ENCODE results near the gene ADAMTS4.

ADAMTS4 gene

GRCh38 chr1:161220002-161220401 is 21.1 kb upstream of the ADAMTS4 start:
- no peak for DNase-seq (ENCODE audit: low read depth, low spot score)

GRCh38 chr1:161219078-161219892 is 20.4 kb upstream of the ADAMTS4 start:
- no peak for DNase-seq (ENCODE audit: low read depth, low spot score)

GRCh38 chr1:161218301-161219077 is 19.6 kb upstream of the ADAMTS4 start:
- DNase-seq (ENCODE audit: low read depth, low spot score): no peak

- no peak for DNase-seq (ENCODE audit: low read depth, low spot score)
These were observed 19.0 kb upstream of the ADAMTS4 start for GRCh38 chr1:161217831-161218230.

GRCh38 chr1:161216945-161217712 is 18.3 kb upstream of the ADAMTS4 start:
- no peak for DNase-seq (ENCODE audit: low read depth, low spot score)

- DNase-seq (ENCODE audit: low read depth, low spot score): no peak
These were observed 16.2 kb upstream of the ADAMTS4 start, which contains the start of gene FCER1G for GRCh38 chr1:161215076-161215475. Gene FCER1G (plus strand): TSS chr1:161215295. CDS start chr1:161215322, 27 bp downstream.

- no peak for DNase-seq (ENCODE audit: low read depth, low spot score)
These were observed 15.5 kb upstream of the ADAMTS4 start for GRCh38 chr1:161214369-161214768.

GRCh38 chr1:161209790-161210409 is 11.0 kb upstream of the ADAMTS4 start:
- DNase-seq (ENCODE audit: low read depth, low spot score): no peak

GRCh38 chr1:161207173-161207572 is 8.3 kb upstream of the ADAMTS4 start:
- DNase-seq (ENCODE audit: low read depth, low spot score): no peak

GRCh38 chr1:161206411-161207140 is 7.7 kb upstream of the ADAMTS4 start:
- no peak for DNase-seq (ENCODE audit: low read depth, low spot score)

- peak; percentile 99 for DNase-seq (ENCODE audit: low read depth, low spot score)
These were observed 3.2 kb upstream of the ADAMTS4 start, which contains the start of gene NDUFS2 for GRCh38 chr1:161201836-161202712. Gene NDUFS2 (plus strand): TSS chr1:161202367. CDS start chr1:161202386, 19 bp downstream.

- DNase-seq (ENCODE audit: low read depth, low spot score): no peak
These were observed 2.4 kb upstream of the ADAMTS4 start for GRCh38 chr1:161200992-161201835.

- no peak for DNase-seq (ENCODE audit: low read depth, low spot score)
These were observed 1.7 kb upstream of the ADAMTS4 start for GRCh38 chr1:161200421-161200991.

- DNase-seq (ENCODE audit: low read depth, low spot score): no peak
These were observed 769 bp upstream of the ADAMTS4 start for GRCh38 chr1:161199506-161200139.

- DNase-seq (ENCODE audit: low read depth, low spot score): no peak
These were observed 509 bp downstream of the ADAMTS4 start for GRCh38 chr1:161198194-161198896.

- DNase-seq (ENCODE audit: low read depth, low spot score): no peak
These were observed 1.2 kb downstream of the ADAMTS4 start for GRCh38 chr1:161197560-161198193.

Measured in iPS DF 19.7 (cell line).